ENCODE data around the gene PRSS8. TPM values are rescaled to one million over a fixed set of nuclear protein-coding genes. Genes with fewer than 3 reads are reported as not detected.

PRSS8 gene
- polyA plus RNA-seq, 3 donors = 0.15 TPM; not detected in 2

GRCh38 chr16:31089199-31089598, 46.3 kb downstream of the PRSS8 start:
- H3K4me1 Mint-ChIP-seq = peaks cover 9% of the 10 kb centered on the region
- peaks cover 31 to 48% of the 10 kb centered on the region in 2 donors for H3K36me3 Mint-ChIP-seq
- DNase-seq = no peak
- Histone ChIP-seq H2AFZ (ENCODE audit: insufficient read depth, low read depth, low read length, poor library complexity, severe bottlenecking) (no peak overlapping the region), H3K36me3 (replicated peaks in 1 of 2; ENCODE audit: control insufficient read depth in 1 of 2, insufficient read depth in 2 of 2, low read length in 2 of 2) (peaks cover 30 to 60% of the 10 kb centered on the region in 2 donors), H3K4me3 (replicated peaks in 1 of 3; ENCODE audit: low read depth in 2 of 3, low read length in 3 of 3) (no peak overlapping the region), H3K79me2 (ENCODE audit: insufficient read depth, low read length) (peaks cover 24% of the 10 kb centered on the region), H3K27me3 (ENCODE audit: control insufficient read depth in 2 of 2, insufficient read depth in 2 of 2, low read length in 2 of 2) (no peaks in the 10 kb centered on the region), H4K20me1 (ENCODE audit: insufficient read depth, low read length) (peaks cover 13% of the 10 kb centered on the region), H3K4me1 (ENCODE audit: control insufficient read depth in 1 of 2, insufficient read depth in 2 of 2, low read length in 2 of 2) (peaks cover 10 to 11% of the 10 kb centered on the region in 2 donors), H3K9ac (ENCODE audit: insufficient read depth, low read length, poor library complexity, severe bottlenecking) (no peak overlapping the region), H3K9me3 (replicated peaks in 1 of 2; ENCODE audit: control insufficient read depth in 1 of 2, insufficient read depth in 1 of 2, low read length in 2 of 2) (no peaks in the 10 kb centered on the region), H3K4me2 (replicated peaks; ENCODE audit: extremely low read depth, low read length, poor library complexity, severe bottlenecking) (no peak overlapping the region), H3K27ac (ENCODE audit: low read depth in 1 of 2, low read length in 2 of 2) (no peak overlapping the region)
- H3K27me3 Mint-ChIP-seq (ENCODE audit: low read depth in 3 of 3) = peaks cover 0 to 3% (median 0%) of the 10 kb centered on the region in 3 donors
- TF ChIP-seq CTCF (IDR thresholded peaks at IDR 0.05) = no peak
- 100% methylated on average over 2 of the region's 8 CpGs for WGBS (ENCODE audit: insufficient coverage)
- no peak overlapping the region for H3K27ac Mint-ChIP-seq
- H3K4me3 Mint-ChIP-seq = no peak overlapping the region
- intact Hi-C loops (cut with micrococcal nuclease) = no loop called here
- no peaks in the 10 kb centered on the region for H3K9me3 Mint-ChIP-seq

- H3K9me3 ChIP-seq (replicated peaks in 1 of 2; ENCODE audit: control insufficient read depth in 1 of 2, insufficient read depth in 1 of 2, low read length in 2 of 2) = no peaks in the 10 kb centered on the region
- Mint-ChIP-seq H3K27me3 (ENCODE audit: low read depth in 3 of 3) (peaks cover 0 to 3% (median 0%) of the 10 kb centered on the region in 3 donors), H3K4me3 (no peak within 1 kb of the TSS), H3K9me3 (no peaks in the 10 kb centered on the region), H3K27ac (no peak within 1 kb of the TSS), H3K4me1 (peaks cover 3% of the 10 kb centered on the region), H3K36me3 (peaks cover 35 to 54% of the 10 kb centered on the region in 2 donors)
- intact Hi-C loops (cut with micrococcal nuclease) = no loop called here
- H3K4me2 ChIP-seq (replicated peaks; ENCODE audit: extremely low read depth, low read length, poor library complexity, severe bottlenecking) = no peak within 1 kb of the TSS
- WGBS (ENCODE audit: insufficient coverage) = 88% methylated on average over 12 of the region's 15 CpGs
- H4K20me1 ChIP-seq (ENCODE audit: insufficient read depth, low read length) = peaks cover 19% of the 10 kb centered on the region
- TF ChIP-seq CTCF (IDR thresholded peaks at IDR 0.05) = no peak
- H3K9ac ChIP-seq (ENCODE audit: insufficient read depth, low read length, poor library complexity, severe bottlenecking) = no peak within 1 kb of the TSS
- peaks cover 5% of the 10 kb centered on the region in 2 donors for H3K4me1 ChIP-seq (ENCODE audit: control insufficient read depth in 1 of 2, insufficient read depth in 2 of 2, low read length in 2 of 2)
- H3K27ac ChIP-seq (ENCODE audit: low read depth in 1 of 2, low read length in 2 of 2) = no peak within 1 kb of the TSS
- no peak within 1 kb of the TSS for H3K4me3 ChIP-seq (replicated peaks in 1 of 3; ENCODE audit: low read depth in 2 of 3, low read length in 3 of 3)
- H2AFZ ChIP-seq (ENCODE audit: insufficient read depth, low read depth, low read length, poor library complexity, severe bottlenecking) = no peak within 1 kb of the TSS
- peaks cover 31 to 66% of the 10 kb centered on the region in 2 donors for H3K36me3 ChIP-seq (replicated peaks in 1 of 2; ENCODE audit: control insufficient read depth in 1 of 2, insufficient read depth in 2 of 2, low read length in 2 of 2)
- H3K27me3 ChIP-seq (ENCODE audit: control insufficient read depth in 2 of 2, insufficient read depth in 2 of 2, low read length in 2 of 2) = no peaks in the 10 kb centered on the region
- peaks cover 19% of the 10 kb centered on the region for H3K79me2 ChIP-seq (ENCODE audit: insufficient read depth, low read length)
- no peak for DNase-seq
Measured at GRCh38 chr16:31088459-31089183, 46.9 kb downstream of the PRSS8 start, which contains the start of gene PRSS53. PRSS53 (minus strand) TSS chr16:31088943; CDS start chr16:31088809, 134 bp downstream.
